ENCODE measurements around the gene SLC35E2B.

The SLC35E2B gene

DNA sequence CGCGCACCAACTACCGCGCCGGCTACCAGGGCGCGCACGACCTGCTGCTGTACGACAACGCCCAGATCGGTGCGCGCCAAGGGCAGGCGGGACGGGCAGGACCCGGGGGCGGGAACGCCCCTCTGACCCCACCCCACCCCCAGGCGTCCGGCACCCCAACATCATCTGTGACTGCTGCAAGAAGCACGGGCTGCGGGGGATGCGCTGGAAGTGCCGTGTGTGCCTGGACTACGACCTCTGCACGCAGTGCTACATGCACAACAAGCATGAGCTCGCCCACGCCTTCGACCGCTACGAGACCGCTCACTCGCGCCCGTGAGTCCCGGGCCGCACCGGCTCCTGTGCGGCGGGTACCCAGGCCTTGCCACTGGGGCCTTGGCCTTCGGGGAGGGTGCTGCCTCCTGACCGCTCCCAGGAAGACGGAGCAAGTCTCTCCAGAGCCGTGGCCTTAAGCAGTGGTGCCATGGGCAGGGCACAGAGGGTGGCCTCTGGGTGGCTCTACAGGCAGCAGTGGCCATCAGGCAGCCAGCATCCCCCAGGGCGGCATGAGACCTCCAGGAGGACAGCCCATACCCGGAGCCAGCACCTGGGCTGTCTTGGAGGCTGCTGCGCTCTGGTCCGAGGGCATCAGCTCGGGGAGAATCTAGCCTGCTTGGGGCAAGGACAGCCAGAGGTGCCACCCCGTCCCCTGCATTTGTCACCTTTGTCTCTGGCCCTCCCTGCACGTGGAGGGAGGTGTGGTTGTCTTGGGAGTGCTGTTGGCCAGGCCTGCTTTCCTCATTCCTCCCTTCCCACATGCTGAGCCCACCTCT lies 68.8 kb downstream of the SLC35E2B start:
- H3K9ac ChIP-seq, result no peak overlapping the region
- H3K4me3 ChIP-seq, result no peak overlapping the region
- no peaks in the 10 kb centered on the region for H3K27me3 ChIP-seq
- peaks cover 17% of the 10 kb centered on the region for H3K4me1 ChIP-seq
- H3K9me3 ChIP-seq, result no peaks in the 10 kb centered on the region
- no peak overlapping the region for H3K27ac ChIP-seq
- no peak overlapping the region for H3K4me2 ChIP-seq
- H3K36me3 ChIP-seq, result peaks cover 11% of the 10 kb centered on the region; the same call in 1 of the 2 replicates
- no peak for TF ChIP-seq Cebpa-rat (IDR thresholded peaks at IDR 0.05)
- H4K20me1 ChIP-seq, result peaks cover 59% of the 10 kb centered on the region

DNA sequence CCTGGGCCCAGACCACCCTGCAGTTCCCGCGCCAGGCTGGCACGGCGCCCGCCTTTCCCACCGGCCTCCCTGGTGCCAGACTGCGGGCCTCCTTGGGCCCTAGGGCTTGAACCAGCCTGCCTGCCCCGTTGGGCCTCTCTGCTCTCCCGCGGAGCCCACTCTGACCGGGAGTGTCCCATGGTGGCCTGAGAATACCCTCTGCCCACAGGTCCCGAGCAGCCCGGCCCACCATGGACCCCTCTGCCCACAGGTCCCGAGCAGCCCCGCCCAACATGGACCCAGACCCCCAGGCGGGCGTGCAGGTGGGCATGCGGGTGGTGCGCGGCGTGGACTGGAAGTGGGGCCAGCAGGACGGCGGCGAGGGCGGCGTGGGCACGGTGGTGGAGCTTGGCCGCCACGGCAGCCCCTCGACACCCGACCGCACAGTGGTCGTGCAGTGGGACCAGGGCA lies 69.4 kb downstream of the SLC35E2B start:
- no peaks in the 10 kb centered on the region for H3K27me3 ChIP-seq
- peaks cover 17% of the 10 kb centered on the region; the same call in 1 of the 2 replicates for H3K36me3 ChIP-seq
- no peak overlapping the region for H3K27ac ChIP-seq
- H3K4me3 ChIP-seq, result no peak overlapping the region
- peaks cover 59% of the 10 kb centered on the region for H4K20me1 ChIP-seq
- H3K4me1 ChIP-seq, result peaks cover 10% of the 10 kb centered on the region
- TF ChIP-seq Cebpa-rat (IDR thresholded peaks at IDR 0.05), result no peak
- no peaks in the 10 kb centered on the region for H3K9me3 ChIP-seq
- H3K9ac ChIP-seq, result no peak overlapping the region
- H3K4me2 ChIP-seq, result no peak overlapping the region

- Histone ChIP-seq H4K20me1 (peaks cover 62% of the 10 kb centered on the region), H3K36me3 (peaks cover 19% of the 10 kb centered on the region; the same call in 1 of the 2 replicates), H3K27ac (no peak overlapping the region), H3K9me3 (no peaks in the 10 kb centered on the region), H3K9ac (no peak overlapping the region), H3K4me3 (no peak overlapping the region), H3K27me3 (no peaks in the 10 kb centered on the region), H3K4me2 (no peak overlapping the region), H3K4me1 (peaks cover 6% of the 10 kb centered on the region; the same call in 1 of the 2 replicates)
- no peak for TF ChIP-seq Cebpa-rat (IDR thresholded peaks at IDR 0.05)
Measured at GRCh38 chr1:1622788-1623094, 69.9 kb downstream of the SLC35E2B start.

GRCh38 chr1:1622010-1622787 lies 70.4 kb downstream of the SLC35E2B start:
- Histone ChIP-seq H3K4me3 (no peak overlapping the region), H3K4me1 (peaks cover 10% of the 10 kb centered on the region), H3K9ac (no peak overlapping the region), H4K20me1 (peaks cover 68% of the 10 kb centered on the region), H3K36me3 (peaks cover 23% of the 10 kb centered on the region; the same call in 1 of the 2 replicates), H3K4me2 (no peak overlapping the region), H3K9me3 (no peaks in the 10 kb centered on the region), H3K27me3 (no peaks in the 10 kb centered on the region), H3K27ac (no peak overlapping the region; the same call in 1 of the 2 replicates)
- no peak for TF ChIP-seq Cebpa-rat (IDR thresholded peaks at IDR 0.05)

DNA sequence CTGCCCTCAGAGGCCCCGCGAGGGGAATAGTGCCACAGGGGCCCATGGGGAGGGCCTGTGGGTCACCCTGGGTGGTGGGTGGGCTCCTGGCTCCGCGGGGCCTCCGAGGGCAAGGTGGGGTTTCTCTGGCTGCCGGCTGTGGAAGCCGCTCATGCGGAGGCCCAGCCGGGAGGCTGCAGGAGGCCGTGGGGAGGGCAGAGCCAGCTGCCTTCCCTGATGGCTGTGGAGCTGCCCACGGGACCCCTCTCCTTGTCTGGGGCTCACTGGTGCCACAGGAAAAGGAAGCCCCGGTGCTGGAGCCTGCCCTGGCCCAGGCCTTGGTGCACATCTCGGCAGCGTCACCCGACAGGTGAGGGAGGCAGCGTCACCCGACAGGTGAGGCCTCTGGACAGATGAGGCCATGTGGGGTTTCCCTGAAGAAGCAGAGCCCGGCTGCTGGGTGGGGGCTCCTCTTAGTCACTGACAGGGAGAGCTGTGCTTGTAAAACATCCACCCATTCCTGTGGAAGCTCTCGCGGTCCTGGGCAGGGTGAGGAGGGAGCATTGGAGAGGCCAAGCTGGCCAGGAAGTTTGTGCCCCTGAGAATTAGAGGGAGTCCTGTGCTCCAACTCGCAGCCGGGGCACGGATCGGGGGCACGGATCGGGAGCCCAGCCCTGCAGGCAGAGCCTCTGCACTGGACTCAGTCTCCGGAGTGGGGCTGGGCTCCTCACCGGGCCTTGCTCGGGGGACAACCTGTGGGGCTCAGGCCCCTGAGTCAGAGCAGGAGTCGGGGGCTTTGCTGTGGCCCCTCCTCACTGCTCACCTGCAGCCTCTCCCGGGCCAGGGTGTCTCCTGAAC lies 71.2 kb downstream of the SLC35E2B start:
- Histone ChIP-seq H3K9me3 (no peaks in the 10 kb centered on the region), H4K20me1 (peaks cover 76% of the 10 kb centered on the region), H3K4me1 (peaks cover 18% of the 10 kb centered on the region), H3K27me3 (no peaks in the 10 kb centered on the region), H3K27ac (no peak overlapping the region), H3K36me3 (peaks cover 23% of the 10 kb centered on the region; the same call in 1 of the 2 replicates), H3K4me3 (no peak overlapping the region), H3K9ac (no peak overlapping the region), H3K4me2 (no peak overlapping the region)
- no peak for TF ChIP-seq Cebpa-rat (IDR thresholded peaks at IDR 0.05)

DNA sequence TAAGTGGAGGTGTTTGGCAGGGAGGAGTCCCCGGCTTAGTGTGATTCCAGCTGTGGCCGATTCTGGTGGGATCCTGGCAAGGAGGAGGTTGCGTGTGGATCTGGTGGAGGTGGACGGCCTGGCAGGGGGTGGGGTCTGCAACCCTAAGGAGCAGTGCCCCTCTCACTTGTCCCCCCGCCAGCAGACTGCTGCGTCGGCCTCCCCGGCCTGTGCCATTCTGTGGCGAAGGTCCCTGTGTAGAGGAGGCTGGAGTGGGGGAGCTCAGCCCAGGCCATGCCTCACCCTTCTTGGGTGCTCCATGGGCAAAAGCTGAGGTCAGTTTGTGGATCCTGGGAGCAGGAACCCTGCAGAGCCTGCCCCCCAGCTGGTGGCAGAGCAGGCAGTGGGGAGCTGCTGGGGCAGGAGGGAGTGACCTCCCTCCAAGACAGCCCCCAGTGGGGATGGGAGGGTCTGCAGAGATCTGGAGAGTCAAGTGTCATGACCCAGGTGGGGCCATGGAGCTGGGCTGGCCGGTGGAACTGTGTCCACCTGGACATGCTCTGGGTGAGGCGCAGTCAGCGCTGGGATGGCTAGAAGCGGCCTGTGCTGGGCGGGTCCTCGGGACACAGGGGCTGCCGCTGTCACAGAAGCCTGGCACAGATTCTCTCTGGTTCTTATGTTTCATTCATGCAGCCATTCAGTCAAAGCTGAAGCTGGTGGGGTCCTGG lies 72.0 kb downstream of the SLC35E2B start:
- H3K27ac ChIP-seq, result no peak overlapping the region
- no peak overlapping the region; the same call in 1 of the 2 replicates for H3K4me2 ChIP-seq
- TF ChIP-seq Cebpa-rat (IDR thresholded peaks at IDR 0.05), result no peak
- peaks cover 80% of the 10 kb centered on the region for H4K20me1 ChIP-seq
- no peak overlapping the region for H3K4me3 ChIP-seq
- H3K36me3 ChIP-seq, result peaks cover 23% of the 10 kb centered on the region; the same call in 1 of the 2 replicates
- H3K9me3 ChIP-seq, result no peaks in the 10 kb centered on the region
- 0 out of 2 replicates have a peak overlapping the region, but pooled peaks have one; percentile 41 for H3K9ac ChIP-seq
- H3K27me3 ChIP-seq, result no peaks in the 10 kb centered on the region
- peaks cover 21% of the 10 kb centered on the region for H3K4me1 ChIP-seq

GRCh38 chr1:1619917-1620361 lies 72.7 kb downstream of the SLC35E2B start:
- Histone ChIP-seq H3K36me3 (peaks cover 23% of the 10 kb centered on the region; the same call in 1 of the 2 replicates), H3K9ac (no peak overlapping the region), H3K4me3 (no peak overlapping the region), H3K4me2 (no peak overlapping the region), H3K4me1 (peaks cover 21% of the 10 kb centered on the region), H3K27ac (no peak overlapping the region), H3K27me3 (no peaks in the 10 kb centered on the region), H4K20me1 (peaks cover 80% of the 10 kb centered on the region), H3K9me3 (no peaks in the 10 kb centered on the region)
- TF ChIP-seq Cebpa-rat (IDR thresholded peaks at IDR 0.05), result no peak

DNA sequence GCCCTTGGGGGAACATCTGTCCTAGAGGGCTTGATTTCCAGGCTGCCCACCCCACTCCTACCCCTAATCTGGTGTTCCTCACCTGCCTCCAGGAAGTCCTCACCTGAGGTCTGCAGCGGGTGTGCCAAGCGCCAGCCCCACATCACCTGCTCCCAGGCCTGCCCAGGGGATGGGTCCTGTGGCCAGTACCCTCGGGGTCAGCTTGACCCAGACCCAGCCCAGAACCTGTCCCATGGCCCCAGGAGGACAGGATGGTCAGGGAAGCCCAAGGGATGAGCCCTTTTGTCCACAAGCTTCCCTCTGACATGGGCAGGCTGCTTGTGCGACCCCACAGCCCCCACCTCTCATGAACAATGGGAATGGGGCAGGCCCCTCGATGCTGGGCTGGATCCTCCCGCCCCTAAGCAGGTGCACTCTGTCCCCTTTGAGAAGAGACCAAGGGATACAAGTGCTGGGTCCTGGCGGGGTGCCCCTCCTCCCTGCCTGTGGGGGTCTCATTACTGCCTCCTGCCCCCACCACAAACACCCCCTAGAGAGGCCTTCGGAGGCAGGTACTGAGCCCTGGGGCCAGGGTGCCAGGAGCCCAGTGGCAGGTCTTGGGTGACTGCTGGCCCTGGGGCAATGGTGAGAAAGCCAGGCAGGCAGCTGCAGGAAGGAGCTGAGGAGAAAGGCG lies 74.1 kb downstream of the SLC35E2B start:
- H3K36me3 ChIP-seq, result peaks cover 16% of the 10 kb centered on the region; the same call in 1 of the 2 replicates

More for the DNA sequence above, 74.1 kb downstream of the SLC35E2B start:
- Histone ChIP-seq H3K27me3 (no peaks in the 10 kb centered on the region), H3K4me2 (no peak overlapping the region), H4K20me1 (peaks cover 79% of the 10 kb centered on the region), H3K4me3 (no peak overlapping the region), H3K4me1 (peaks cover 35% of the 10 kb centered on the region), H3K9me3 (no peaks in the 10 kb centered on the region), H3K9ac (no peak overlapping the region), H3K27ac (no peak overlapping the region)
- TF ChIP-seq Cebpa-rat (IDR thresholded peaks at IDR 0.05), result no peak
